ENCODE results near the gene MRE11. TPM values are rescaled to one million over a fixed set of nuclear protein-coding genes. Genes with fewer than 3 reads are reported as not detected.

Gene MRE11
- total RNA-seq, 1 donor from 2014 or later: 21.2 TPM

DNA sequence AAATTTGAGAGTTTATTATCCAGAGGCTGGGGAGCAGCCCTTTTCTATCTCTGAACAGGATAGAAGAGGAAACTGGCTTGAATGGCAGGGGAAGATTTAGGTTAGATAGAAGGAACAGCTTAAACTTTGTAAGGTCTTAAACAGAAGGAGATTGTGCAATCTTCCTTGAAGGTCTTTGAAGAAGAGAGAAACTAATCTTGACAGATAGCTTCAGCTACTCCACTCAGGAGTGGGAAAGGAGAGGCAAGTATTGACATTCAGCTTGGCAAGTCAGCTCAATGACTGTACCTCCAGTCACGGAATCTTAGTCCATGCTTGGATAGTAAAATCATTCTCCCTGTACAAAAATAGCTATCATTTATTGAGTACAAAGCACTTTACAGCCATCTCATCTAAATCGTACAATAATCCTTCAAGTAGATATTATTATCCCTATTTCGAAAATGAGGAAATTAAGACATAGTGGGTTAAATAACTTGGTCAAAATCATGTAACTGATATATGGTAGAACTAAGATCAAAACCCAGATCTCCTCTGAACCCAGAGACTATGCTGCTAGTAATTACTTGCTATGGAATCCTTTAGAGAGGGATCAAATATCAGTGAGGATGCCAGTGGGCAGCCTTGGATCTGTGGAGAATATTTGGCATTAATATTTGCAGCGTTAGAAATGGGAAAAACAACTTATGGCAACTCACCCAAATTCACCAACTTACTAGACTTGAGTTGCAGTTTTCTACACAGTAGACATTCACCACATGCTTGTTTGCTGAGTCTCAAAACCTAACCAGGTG lies 33.2 kb upstream of the MRE11 start:
- no peak overlapping the region for H3K4me3 Mint-ChIP-seq (ENCODE audit: unreplicated experiment)
- DNase-seq (ENCODE audit: extremely low spot score, unreplicated experiment): no peak
- peaks cover 13% of the 10 kb centered on the region for H3K4me1 Mint-ChIP-seq (ENCODE audit: unreplicated experiment)
- no peaks in the 10 kb centered on the region for H3K9me3 Mint-ChIP-seq (ENCODE audit: unreplicated experiment)
- H3K27me3 Mint-ChIP-seq (ENCODE audit: unreplicated experiment): no peaks in the 10 kb centered on the region
- no peaks in the 10 kb centered on the region for H3K36me3 Mint-ChIP-seq (ENCODE audit: unreplicated experiment)
- TF ChIP-seq, protein P1, sequence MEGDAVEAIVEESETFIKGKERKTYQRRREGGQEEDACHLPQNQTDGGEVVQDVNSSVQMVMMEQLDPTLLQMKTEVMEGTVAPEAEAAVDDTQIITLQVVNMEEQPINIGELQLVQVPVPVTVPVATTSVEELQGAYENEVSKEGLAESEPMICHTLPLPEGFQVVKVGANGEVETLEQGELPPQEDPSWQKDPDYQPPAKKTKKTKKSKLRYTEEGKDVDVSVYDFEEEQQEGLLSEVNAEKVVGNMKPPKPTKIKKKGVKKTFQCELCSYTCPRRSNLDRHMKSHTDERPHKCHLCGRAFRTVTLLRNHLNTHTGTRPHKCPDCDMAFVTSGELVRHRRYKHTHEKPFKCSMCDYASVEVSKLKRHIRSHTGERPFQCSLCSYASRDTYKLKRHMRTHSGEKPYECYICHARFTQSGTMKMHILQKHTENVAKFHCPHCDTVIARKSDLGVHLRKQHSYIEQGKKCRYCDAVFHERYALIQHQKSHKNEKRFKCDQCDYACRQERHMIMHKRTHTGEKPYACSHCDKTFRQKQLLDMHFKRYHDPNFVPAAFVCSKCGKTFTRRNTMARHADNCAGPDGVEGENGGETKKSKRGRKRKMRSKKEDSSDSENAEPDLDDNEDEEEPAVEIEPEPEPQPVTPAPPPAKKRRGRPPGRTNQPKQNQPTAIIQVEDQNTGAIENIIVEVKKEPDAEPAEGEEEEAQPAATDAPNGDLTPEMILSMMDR (IDR thresholded peaks at IDR 0.05): no peak
- no peak overlapping the region for H3K27ac Mint-ChIP-seq (ENCODE audit: unreplicated experiment)

DNA sequence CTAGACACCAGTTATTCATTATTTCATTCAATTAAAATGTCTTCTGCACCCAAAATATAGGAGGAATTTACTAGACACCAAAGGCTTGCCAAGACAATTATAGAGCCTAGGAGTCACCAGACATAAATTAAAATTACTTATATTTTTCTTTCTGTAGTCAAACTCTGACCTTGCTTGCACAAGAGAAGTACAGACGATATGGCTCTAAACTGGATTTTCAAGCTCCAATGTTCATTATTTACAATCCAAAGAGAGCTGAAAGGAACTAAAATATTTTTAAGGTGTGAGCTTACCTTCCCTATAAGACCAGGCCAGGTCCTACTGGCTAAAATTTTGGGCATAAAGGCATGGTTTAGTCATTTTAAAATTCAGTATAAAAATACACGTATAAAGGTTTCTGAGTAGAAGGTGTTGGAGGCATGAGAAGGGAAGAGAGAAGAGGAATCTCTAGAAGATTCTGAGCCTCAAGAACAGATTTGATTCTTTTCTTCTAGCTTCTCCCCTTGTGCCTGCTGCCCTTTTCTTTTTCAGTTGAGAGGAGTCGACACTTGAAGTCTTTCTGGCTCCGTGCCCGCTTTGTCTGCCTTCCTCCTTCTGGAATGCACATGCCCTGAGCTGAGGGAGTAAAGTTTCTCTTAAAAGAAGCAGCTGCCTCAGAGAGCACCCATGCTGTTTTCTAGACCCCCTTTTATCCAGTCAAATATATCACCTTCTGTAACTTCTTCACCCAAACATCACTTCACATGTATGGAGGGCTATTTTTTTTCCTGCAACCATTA lies 32.1 kb upstream of the MRE11 start:
- no peak for DNase-seq (ENCODE audit: extremely low spot score, unreplicated experiment)
- Mint-ChIP-seq H3K27ac (ENCODE audit: unreplicated experiment) (peak overlapping the region; percentile 28), H3K9me3 (ENCODE audit: unreplicated experiment) (no peaks in the 10 kb centered on the region), H3K4me1 (ENCODE audit: unreplicated experiment) (peaks cover 13% of the 10 kb centered on the region), H3K4me3 (ENCODE audit: unreplicated experiment) (no peak overlapping the region), H3K36me3 (ENCODE audit: unreplicated experiment) (no peaks in the 10 kb centered on the region), H3K27me3 (ENCODE audit: unreplicated experiment) (no peaks in the 10 kb centered on the region)
- TF ChIP-seq, protein P1 (IDR thresholded peaks at IDR 0.05): no peak

DNA sequence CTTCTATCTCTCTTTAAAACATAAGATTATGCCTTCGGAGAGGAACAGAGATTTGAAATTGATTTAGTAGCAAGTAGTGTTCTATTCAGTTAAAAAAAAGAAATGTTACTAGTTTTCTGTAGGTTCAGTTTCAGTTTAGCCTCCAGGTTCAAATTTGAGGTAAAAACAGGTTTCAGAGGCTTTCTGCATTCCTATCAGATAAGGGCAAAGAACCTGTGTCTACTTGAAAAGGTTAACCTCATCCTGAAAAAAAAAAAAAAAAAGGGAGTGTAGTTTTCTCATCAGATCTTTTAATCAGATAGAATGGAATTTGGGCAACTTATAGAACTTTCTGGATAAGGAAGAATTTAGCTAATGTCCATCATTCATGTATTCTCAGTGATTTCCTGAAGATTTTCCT lies 30.7 kb upstream of the MRE11 start:
- Mint-ChIP-seq H3K9me3 (ENCODE audit: unreplicated experiment) (no peaks in the 10 kb centered on the region), H3K27me3 (ENCODE audit: unreplicated experiment) (no peaks in the 10 kb centered on the region), H3K27ac (ENCODE audit: unreplicated experiment) (no peak overlapping the region), H3K36me3 (ENCODE audit: unreplicated experiment) (no peaks in the 10 kb centered on the region), H3K4me3 (ENCODE audit: unreplicated experiment) (no peak overlapping the region), H3K4me1 (ENCODE audit: unreplicated experiment) (peaks cover 13% of the 10 kb centered on the region)
- TF ChIP-seq, protein P1 (IDR thresholded peaks at IDR 0.05): no peak
- DNase-seq (ENCODE audit: extremely low spot score, unreplicated experiment): no peak

DNA sequence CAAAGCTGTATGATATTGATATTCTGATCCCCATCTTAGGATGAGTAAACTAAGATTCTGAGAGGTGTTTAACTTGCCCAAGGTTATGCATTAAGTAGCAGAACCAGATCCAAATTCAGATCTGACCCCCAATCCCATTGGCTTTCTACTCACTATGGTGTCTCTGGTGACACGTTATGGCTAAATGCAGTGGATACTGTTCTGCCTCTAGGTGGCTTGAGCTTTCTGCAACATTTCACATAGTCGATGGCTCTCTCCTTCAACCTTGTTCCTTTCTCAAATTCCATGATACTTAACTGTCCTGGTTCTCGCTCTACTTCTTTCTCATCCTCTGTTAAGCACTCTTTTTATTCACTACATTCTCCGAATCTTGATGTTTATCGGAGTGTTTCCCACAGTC lies 28.0 kb upstream of the MRE11 start:
- TF ChIP-seq, protein P1 (IDR thresholded peaks at IDR 0.05): peak; percentile 39
- Mint-ChIP-seq H3K27ac (ENCODE audit: unreplicated experiment) (no peak overlapping the region), H3K36me3 (ENCODE audit: unreplicated experiment) (no peaks in the 10 kb centered on the region), H3K4me3 (ENCODE audit: unreplicated experiment) (no peak overlapping the region), H3K27me3 (ENCODE audit: unreplicated experiment) (peaks cover 5% of the 10 kb centered on the region), H3K4me1 (ENCODE audit: unreplicated experiment) (peaks cover 13% of the 10 kb centered on the region), H3K9me3 (ENCODE audit: unreplicated experiment) (no peaks in the 10 kb centered on the region)
- no peak for DNase-seq (ENCODE audit: extremely low spot score, unreplicated experiment)

DNA sequence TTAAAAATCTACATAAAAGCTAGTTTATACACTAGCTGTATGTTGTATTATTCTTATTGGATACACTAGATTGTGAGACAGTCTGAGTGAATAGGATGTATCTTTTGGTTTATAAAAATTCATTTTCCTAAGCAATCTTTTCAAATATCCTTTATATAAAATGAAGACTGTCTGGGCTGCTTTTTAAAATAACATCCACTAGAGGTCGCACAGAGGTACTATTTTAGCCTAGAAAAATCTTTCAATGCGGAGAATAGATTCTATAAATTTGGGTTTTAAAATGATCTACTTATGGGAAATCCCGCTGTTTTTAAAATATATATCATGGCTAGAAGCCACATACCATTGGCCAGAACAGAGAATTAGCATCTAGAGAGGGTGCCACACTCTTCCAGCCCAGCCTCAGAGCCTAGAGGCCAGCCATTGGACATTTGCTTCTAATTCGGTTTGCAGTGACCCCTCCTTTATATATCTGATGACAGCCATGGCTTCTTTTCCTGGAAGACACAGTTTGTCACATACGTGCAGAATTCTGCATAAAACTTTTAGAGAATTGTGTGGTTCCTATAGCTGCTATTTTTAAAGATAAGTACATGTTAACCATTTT lies 25.9 kb upstream of the MRE11 start:
- H3K4me3 Mint-ChIP-seq (ENCODE audit: unreplicated experiment): no peak overlapping the region
- H3K9me3 Mint-ChIP-seq (ENCODE audit: unreplicated experiment): no peaks in the 10 kb centered on the region
- H3K27me3 Mint-ChIP-seq (ENCODE audit: unreplicated experiment): peaks cover 25% of the 10 kb centered on the region
- no peaks in the 10 kb centered on the region for H3K36me3 Mint-ChIP-seq (ENCODE audit: unreplicated experiment)
- no peak for DNase-seq (ENCODE audit: extremely low spot score, unreplicated experiment)
- TF ChIP-seq, protein P1 (IDR thresholded peaks at IDR 0.05): peak; percentile 74
- no peaks in the 10 kb centered on the region for H3K4me1 Mint-ChIP-seq (ENCODE audit: unreplicated experiment)
- H3K27ac Mint-ChIP-seq (ENCODE audit: unreplicated experiment): no peak overlapping the region
